IPS-20b (cell line): ENCODE measurements around the gene GJA10.
"Not testable (repeated sequence)": the region's sequence is repeated elsewhere in the genome, so short reads cannot be mapped to it uniquely, and the experiment has no call there.

Experiments used
- H3K27ac ChIP-seq: one replicate; pipeline ENCODE4 v1.5.1; 2013; ENCODE audit warnings: low read length
- H3K27me3 ChIP-seq: 2 replicates; pipeline ENCODE4 v1.6.1; 2013; ENCODE audit warnings: mild to moderate bottlenecking, low read length, inconsistent platforms; ENCODE audit not compliant: insufficient read depth
- H3K36me3 ChIP-seq: 2 replicates; pipeline ENCODE4 v1.6.1; 2013; ENCODE audit warnings: low read depth, mild to moderate bottlenecking, inconsistent platforms, low read length, moderate library complexity; ENCODE audit not compliant: insufficient read depth
- H3K4me1 ChIP-seq: 2 replicates; pipeline ENCODE4 v1.6.1; 2013; ENCODE audit warnings: mild to moderate bottlenecking, control low read depth, inconsistent platforms, low read length, moderate library complexity; ENCODE audit not compliant: insufficient read depth
- H3K4me3 ChIP-seq: 2 replicates; pipeline ENCODE4 v1.5.1; 2013; ENCODE audit warnings: mild to moderate bottlenecking, low read length, inconsistent platforms
- H3K9ac ChIP-seq: 2 replicates; pipeline ENCODE4 v1.6.1; 2013; ENCODE audit warnings: low read depth, mild to moderate bottlenecking, inconsistent platforms, low read length, moderate library complexity
- H3K9me3 ChIP-seq: 2 replicates; pipeline ENCODE4 v1.6.1; 2013; ENCODE audit warnings: mild to moderate bottlenecking, low read depth, low read length, inconsistent platforms; ENCODE audit not compliant: insufficient read depth

The GJA10 gene

DNA sequence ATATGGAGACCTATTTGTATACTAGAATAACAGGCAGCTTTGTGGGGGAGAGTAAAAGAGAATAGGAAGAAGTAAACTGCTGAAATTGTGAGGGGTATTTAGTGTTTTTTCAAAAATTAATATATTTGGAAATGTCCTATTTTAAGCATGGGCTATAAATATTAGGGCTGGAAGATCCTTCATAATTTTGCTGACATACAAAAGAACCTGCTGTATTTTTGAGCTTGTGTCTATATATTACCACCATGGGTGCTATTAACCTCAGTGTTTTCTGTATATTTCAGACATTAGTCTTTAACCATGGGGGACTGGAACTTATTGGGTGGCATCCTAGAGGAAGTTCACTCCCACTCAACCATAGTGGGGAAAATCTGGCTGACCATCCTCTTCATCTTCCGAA is at the start of gene GJA10:
TSS of gene GJA10 (plus strand) at position 301 of the 400 bp plus-strand sequence. CDS start at position 301, 0 bp downstream.
- H3K27me3 ChIP-seq = peaks cover 7% of the 10 kb centered on the region
- no peak within 1 kb of the TSS for H3K9ac ChIP-seq
- H3K36me3 ChIP-seq = no peaks in the 10 kb centered on the region
- H3K4me1 ChIP-seq = peaks cover 28% of the 10 kb centered on the region
- H3K9me3 ChIP-seq = no peaks in the 10 kb centered on the region
- H3K4me3 ChIP-seq = no peak within 1 kb of the TSS
- no peak within 1 kb of the TSS for H3K27ac ChIP-seq

DNA sequence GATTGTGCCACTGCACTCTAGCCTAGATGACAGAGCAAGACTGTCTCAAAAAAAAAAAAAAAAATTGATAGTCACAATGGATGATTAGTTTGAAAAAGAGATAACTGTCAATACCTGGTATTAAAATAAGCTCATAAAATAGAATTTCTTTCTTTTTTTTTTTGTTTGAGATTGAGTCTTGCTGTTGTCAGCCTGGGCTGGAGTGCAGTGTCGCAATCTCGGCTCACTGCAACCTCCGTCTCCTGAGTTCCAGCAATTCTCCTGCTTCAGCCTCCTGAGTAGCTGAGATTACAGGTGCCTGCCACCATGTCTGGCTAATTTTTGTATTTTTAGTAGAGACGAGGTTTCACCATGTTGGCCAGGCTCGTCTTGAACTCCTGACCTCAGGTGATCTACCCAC is 46.8 kb upstream of the GJA10 start:
- H3K27ac ChIP-seq, H3K27me3 ChIP-seq, H3K9ac ChIP-seq, H3K4me3 ChIP-seq, H3K9me3 ChIP-seq, H3K4me1 ChIP-seq: not testable (repeated sequence)
- H3K36me3 ChIP-seq = peaks cover 55% of the 10 kb centered on the region

DNA sequence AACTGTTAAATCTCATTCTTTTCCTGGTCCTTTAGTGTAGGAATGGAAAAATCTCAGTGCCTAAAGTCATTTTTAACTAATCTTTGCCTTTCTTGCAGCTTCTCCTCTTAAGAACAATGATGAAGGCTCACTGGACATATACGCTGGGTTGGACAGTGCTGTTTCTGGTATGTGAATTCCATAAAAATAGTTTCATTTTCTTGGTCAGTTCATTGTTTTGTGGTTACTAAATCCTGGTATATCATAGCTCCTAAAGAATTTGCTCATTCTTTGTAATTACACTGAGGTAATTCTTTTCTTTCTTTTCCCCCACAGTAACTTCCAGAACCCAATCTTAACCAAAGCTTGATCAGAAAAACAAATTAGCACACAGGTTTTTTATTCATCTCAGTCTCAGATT is 41.2 kb upstream of the GJA10 start:
- Histone ChIP-seq H3K27ac (no peak overlapping the region), H3K36me3 (peaks cover 91% of the 10 kb centered on the region), H3K27me3 (no peaks in the 10 kb centered on the region), H3K4me1 (no peaks in the 10 kb centered on the region), H3K9me3 (no peaks in the 10 kb centered on the region), H3K4me3 (no peak overlapping the region), H3K9ac (no peak overlapping the region)

DNA sequence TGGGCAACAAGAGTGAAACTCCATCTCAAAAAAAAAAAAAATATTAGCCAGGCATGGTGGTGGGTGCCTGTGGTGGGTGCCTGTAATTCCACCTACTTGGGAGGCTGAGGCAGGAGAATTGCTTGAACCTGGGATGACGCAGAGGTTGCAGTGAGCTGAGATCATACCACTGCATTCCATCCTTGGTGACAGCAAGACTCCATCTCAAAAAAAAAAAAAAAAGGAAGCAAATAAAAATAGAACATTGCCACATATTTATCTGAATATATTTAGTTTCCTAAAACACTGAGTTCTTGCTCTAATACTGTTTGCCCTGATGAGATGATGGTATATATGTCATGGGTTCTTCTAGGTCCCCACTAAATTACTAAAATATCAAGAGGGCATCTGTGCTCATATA is 36.2 kb upstream of the GJA10 start:
- no peaks in the 10 kb centered on the region for H3K4me1 ChIP-seq
- peaks cover 94% of the 10 kb centered on the region for H3K36me3 ChIP-seq
- no peak overlapping the region for H3K4me3 ChIP-seq
- no peak overlapping the region for H3K27ac ChIP-seq
- no peak overlapping the region for H3K9ac ChIP-seq
- no peaks in the 10 kb centered on the region for H3K9me3 ChIP-seq
- no peaks in the 10 kb centered on the region for H3K27me3 ChIP-seq

DNA sequence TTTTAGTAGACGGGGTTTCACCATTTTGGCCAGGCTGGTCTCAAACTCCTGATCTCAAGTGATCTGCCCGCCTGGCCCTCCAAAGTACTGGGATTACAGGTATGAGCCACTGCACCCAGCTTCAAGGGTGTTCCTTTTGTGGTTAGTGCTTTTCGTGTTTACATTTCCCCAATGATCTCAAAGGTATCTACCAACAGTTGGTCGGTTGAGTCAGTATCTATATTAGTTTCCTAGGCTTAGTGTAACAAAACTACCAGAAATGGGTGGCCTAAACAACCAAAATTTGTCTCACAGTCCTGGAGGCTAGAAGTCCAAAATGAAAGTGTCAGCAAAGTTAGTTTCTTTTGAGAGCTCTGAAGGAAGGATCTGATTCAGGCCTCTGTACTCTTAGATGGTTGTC is 34.5 kb upstream of the GJA10 start:
- Histone ChIP-seq H3K9ac (no peak overlapping the region), H3K27ac (no peak overlapping the region), H3K27me3 (no peaks in the 10 kb centered on the region), H3K9me3 (no peaks in the 10 kb centered on the region), H3K36me3 (peaks cover 92% of the 10 kb centered on the region), H3K4me1 (no peaks in the 10 kb centered on the region), H3K4me3 (no peak overlapping the region)

DNA sequence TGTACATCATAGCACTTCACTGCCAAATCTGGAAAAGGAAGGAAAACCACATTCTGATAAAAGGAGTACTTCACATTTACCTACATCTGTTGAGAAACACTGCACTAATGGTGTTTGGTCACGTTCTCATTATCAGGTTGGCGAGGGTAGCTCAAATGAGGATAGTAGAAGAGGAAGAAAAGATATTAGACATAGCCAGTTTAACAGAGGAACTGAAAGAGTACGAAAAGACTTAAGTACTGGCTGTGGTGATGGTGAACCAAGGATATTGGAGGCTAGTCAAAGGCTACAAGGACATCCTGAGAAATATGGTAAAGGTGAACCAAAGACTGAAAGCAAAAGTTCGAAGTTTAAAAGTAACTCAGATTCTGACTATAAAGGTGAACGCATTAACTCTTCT is 32.0 kb upstream of the GJA10 start:
- H3K36me3 ChIP-seq = peaks cover 90% of the 10 kb centered on the region
- no peaks in the 10 kb centered on the region for H3K9me3 ChIP-seq
- no peaks in the 10 kb centered on the region for H3K4me1 ChIP-seq
- H3K27me3 ChIP-seq = no peaks in the 10 kb centered on the region
- H3K9ac ChIP-seq = no peak overlapping the region
- no peak overlapping the region for H3K4me3 ChIP-seq
- H3K27ac ChIP-seq = no peak overlapping the region

DNA sequence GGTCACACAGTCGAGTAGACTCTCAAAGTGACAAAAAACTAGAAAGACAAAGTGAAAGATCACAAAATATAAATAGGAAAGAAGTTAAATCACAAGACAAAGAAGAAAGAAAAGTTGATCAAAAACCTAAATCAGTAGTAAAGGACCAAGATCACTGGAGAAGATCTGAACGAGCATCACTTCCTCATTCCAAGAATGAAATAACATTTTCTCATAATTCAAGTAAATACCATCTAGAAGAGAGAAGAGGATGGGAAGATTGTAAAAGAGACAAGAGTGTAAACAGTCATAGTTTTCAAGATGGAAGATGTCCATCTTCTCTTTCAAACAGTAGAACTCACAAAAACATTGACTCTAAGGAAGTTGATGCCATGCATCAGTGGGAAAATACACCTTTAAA is 31.6 kb upstream of the GJA10 start:
- no peaks in the 10 kb centered on the region for H3K4me1 ChIP-seq
- H3K27me3 ChIP-seq = no peaks in the 10 kb centered on the region
- H3K4me3 ChIP-seq = no peak overlapping the region
- no peak overlapping the region for H3K9ac ChIP-seq
- H3K36me3 ChIP-seq = peaks cover 90% of the 10 kb centered on the region
- H3K27ac ChIP-seq = no peak overlapping the region
- no peaks in the 10 kb centered on the region for H3K9me3 ChIP-seq

DNA sequence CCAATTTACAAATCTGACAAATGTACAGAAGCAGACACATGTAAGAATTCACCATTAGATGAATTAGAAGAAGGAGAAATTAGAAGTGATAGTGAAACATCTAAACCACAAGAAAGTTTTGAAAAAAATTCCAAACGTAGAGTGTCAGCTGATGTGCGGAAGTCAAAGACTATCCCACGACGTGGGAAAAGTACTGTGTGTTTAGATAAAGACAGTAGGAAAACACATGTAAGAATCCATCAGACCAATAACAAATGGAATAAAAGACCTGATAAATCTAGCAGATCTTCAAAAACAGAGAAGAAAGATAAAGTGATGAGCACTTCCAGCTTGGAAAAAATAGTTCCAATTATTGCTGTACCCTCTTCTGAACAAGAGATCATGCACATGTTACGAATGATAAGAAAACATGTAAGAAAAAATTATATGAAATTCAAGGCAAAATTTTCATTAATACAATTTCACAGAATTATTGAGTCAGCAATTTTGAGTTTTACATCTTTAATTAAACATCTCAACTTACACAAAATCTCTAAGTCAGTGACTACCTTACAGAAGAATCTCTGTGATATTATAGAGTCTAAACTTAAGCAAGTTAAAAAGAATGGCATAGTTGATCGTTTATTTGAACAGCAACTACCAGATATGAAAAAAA is 28.1 kb upstream of the GJA10 start:
- Histone ChIP-seq H3K9me3 (no peaks in the 10 kb centered on the region), H3K36me3 (peaks cover 93% of the 10 kb centered on the region), H3K27me3 (no peaks in the 10 kb centered on the region), H3K4me3 (no peak overlapping the region), H3K4me1 (no peaks in the 10 kb centered on the region), H3K27ac (no peak overlapping the region), H3K9ac (no peak overlapping the region)

DNA sequence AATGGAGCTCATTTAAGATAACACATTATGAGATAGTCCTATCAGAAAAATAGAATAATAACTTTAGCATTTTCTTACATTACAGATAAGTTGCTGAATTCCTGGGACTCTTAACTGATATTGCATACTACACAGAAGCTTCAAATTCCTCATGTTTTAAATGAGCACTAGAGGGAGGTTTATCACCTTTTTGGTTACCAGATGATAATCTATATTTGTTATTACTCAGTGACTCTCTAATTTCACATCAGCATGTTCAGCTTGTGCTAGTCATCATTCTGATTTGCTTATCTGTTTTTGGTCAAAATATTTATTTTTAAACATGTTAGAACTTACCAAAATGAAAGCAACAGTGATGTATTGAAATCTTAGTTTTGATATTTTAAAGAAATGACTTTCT is 20.5 kb upstream of the GJA10 start:
- no peaks in the 10 kb centered on the region for H3K9me3 ChIP-seq
- H3K4me1 ChIP-seq = no peaks in the 10 kb centered on the region
- peaks cover 56% of the 10 kb centered on the region for H3K36me3 ChIP-seq
- H3K9ac ChIP-seq = no peak overlapping the region
- H3K27ac ChIP-seq = no peak overlapping the region
- no peaks in the 10 kb centered on the region for H3K27me3 ChIP-seq
- no peak overlapping the region for H3K4me3 ChIP-seq

DNA sequence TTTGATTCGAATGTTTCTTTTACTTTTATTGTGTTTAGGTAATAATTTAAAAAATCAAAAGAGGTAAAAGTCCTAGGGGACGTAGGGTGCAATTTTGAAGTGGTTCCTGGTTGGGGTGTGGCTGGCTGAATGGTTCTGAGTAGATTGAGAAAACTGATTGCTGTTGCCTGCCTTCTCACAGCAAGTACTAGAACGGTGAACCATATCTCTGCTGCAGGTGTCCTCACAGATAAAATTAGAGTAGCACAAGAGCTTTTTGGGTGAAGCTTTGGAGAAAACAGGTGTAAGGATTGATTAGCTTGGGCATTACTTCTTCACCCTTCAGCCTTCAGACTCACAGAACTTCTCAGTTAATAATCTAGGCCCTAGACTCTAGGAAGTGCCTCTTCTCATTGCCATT is 19.8 kb upstream of the GJA10 start:
- Histone ChIP-seq H3K4me1 (no peaks in the 10 kb centered on the region), H3K9ac (no peak overlapping the region), H3K9me3 (no peaks in the 10 kb centered on the region), H3K36me3 (peaks cover 50% of the 10 kb centered on the region), H3K4me3 (no peak overlapping the region), H3K27me3 (no peaks in the 10 kb centered on the region), H3K27ac (no peak overlapping the region)

DNA sequence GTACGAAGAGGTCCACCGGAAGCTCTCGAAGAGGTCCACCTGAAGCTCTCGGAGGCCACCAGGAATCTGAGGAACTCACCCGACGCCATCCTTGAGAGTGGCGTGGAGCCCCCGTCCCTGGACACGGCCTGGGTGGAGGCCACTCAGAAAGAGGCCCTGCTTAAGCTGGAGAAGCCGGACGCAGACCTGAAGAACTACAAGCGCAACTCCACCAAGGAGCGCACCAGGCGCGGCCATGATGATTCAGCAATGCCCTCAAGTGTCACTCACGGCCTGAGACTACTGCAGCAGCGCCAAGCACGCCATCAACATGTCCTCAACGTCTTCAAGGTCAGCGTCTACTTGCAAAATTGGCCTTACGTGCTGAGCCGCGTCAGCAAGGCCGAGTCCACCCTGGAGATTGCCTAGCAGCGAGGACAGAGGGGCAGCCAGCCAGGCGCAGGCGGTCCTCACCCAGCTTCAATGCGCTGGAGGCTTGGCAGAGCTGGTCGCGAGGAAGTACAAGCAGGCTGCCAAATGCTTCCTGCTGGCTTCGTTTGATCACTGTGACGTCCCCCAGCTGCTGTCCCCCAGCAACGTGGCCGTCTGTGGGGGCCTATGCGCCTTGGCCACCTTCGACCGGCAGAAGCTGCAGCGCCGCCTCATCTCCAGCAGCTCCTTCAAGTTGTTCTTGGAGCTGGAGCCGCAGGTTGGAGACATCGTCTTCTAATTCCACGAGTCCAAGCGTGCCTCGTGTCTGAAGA is 7.7 kb upstream of the GJA10 start:
- Histone ChIP-seq H3K9ac (no peak overlapping the region), H3K4me1 (peaks cover 9% of the 10 kb centered on the region; the same call in 1 of the 2 replicates), H3K4me3 (no peak overlapping the region), H3K27ac (no peak overlapping the region), H3K36me3 (no peaks in the 10 kb centered on the region), H3K27me3 (peaks cover 4% of the 10 kb centered on the region), H3K9me3 (no peaks in the 10 kb centered on the region)

DNA sequence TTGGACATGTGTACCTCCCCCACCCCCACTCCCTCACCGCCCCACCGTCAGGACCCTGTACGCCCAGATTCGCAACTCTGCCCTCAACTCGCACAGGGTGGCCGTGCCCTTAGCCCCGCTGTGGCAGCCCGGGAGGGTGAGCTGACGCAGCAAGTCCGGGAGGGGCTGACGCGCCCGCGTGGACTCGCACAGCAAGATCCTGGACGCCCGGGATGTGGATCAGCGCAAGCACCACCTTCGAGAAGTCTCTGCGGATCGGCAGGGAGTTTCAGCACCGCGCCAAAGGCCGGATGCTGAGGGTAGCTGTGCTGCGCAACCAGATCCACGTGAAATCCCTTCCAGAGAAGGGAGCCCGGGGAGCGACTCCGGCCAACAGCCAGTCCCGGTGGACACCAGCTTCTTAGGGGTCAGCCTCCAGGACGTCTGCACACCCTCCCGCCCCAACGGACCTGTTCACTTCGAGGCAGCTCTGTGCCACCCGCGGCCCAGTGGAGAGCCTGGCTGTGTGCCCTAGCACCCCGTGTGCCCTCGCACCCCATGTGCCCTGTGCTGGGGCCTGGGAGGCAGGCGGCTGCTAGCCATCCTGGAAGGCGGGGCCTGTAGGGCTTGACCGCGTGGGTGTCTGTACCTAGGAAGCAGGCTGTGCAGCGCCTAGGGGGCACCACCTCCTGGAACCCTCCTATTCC is 6.7 kb upstream of the GJA10 start:
- Histone ChIP-seq H3K4me3 (no peak overlapping the region), H3K27ac (no peak overlapping the region), H3K9me3 (no peaks in the 10 kb centered on the region), H3K4me1 (peaks cover 11% of the 10 kb centered on the region; the same call in 1 of the 2 replicates), H3K9ac (no peak overlapping the region), H3K36me3 (no peaks in the 10 kb centered on the region), H3K27me3 (peaks cover 4% of the 10 kb centered on the region)
